Panc1 (cell line): Measurements from ENCODE around the gene SHISA8.

Experiments used
- POLR2AphosphoS5 ChIP-seq: IDR thresholded peaks from 2 replicates; pipeline ENCODE4 v1.6.1; 2012; ENCODE audit warnings: mild to moderate bottlenecking, low read depth, low read length, moderate library complexity
- REST ChIP-seq, 2 experiments: IDR thresholded peaks; 2 replicates each; pipeline ENCODE4 v1.6.1; 2011 to 2012; ENCODE audit warnings: low read depth in 2 of 2, control low read depth in 1 of 2, low read length in 1 of 2, mild to moderate bottlenecking in 1 of 2, moderate library complexity in 1 of 2; ENCODE audit not compliant: insufficient read depth in 1 of 2
- SIN3A ChIP-seq: IDR thresholded peaks from 2 replicates; pipeline ENCODE4 v1.6.1; 2012; ENCODE audit warnings: low read depth, mild to moderate bottlenecking, low read length, moderate library complexity, borderline replicate concordance; ENCODE audit not compliant: insufficient read depth
- TF ChIP-seq, protein P1 (sequence below): fragments of 450-650 bp; IDR thresholded peaks from 2 replicates; pipeline ENCODE4 v1.5.1; 2017; ENCODE audit warnings: mild to moderate bottlenecking

GRCh38 chr22:41862160-41862529 lies 52.7 kb downstream of the SHISA8 start:
- TF ChIP-seq, protein P1, sequence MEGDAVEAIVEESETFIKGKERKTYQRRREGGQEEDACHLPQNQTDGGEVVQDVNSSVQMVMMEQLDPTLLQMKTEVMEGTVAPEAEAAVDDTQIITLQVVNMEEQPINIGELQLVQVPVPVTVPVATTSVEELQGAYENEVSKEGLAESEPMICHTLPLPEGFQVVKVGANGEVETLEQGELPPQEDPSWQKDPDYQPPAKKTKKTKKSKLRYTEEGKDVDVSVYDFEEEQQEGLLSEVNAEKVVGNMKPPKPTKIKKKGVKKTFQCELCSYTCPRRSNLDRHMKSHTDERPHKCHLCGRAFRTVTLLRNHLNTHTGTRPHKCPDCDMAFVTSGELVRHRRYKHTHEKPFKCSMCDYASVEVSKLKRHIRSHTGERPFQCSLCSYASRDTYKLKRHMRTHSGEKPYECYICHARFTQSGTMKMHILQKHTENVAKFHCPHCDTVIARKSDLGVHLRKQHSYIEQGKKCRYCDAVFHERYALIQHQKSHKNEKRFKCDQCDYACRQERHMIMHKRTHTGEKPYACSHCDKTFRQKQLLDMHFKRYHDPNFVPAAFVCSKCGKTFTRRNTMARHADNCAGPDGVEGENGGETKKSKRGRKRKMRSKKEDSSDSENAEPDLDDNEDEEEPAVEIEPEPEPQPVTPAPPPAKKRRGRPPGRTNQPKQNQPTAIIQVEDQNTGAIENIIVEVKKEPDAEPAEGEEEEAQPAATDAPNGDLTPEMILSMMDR: no peak
- no peak for TF ChIP-seq REST (IDR thresholded peaks at IDR 0.05; ENCODE audit: insufficient read depth in 1 of 2, low read depth in 2 of 2, low read length in 1 of 2)
- no peak for TF ChIP-seq POLR2AphosphoS5
- no peak for TF ChIP-seq SIN3A
